IPS-NIHi7 (cell line): Measurements from ENCODE around the gene SCARF2.
A peak's percentile ranks its signal among the peaks of the same experiment; 100 is the strongest.
"Not testable (repeated sequence)": the region's sequence is repeated elsewhere in the genome, so short reads cannot be mapped to it uniquely, and the experiment has no call there.

Experiments used
- DNase-seq: peaks from one replicate; pipeline ENCODE4 v3.0.0; 2012; ENCODE audit warnings: mixed read lengths; ENCODE audit errors: extremely low spot score

Gene SCARF2

DNA sequence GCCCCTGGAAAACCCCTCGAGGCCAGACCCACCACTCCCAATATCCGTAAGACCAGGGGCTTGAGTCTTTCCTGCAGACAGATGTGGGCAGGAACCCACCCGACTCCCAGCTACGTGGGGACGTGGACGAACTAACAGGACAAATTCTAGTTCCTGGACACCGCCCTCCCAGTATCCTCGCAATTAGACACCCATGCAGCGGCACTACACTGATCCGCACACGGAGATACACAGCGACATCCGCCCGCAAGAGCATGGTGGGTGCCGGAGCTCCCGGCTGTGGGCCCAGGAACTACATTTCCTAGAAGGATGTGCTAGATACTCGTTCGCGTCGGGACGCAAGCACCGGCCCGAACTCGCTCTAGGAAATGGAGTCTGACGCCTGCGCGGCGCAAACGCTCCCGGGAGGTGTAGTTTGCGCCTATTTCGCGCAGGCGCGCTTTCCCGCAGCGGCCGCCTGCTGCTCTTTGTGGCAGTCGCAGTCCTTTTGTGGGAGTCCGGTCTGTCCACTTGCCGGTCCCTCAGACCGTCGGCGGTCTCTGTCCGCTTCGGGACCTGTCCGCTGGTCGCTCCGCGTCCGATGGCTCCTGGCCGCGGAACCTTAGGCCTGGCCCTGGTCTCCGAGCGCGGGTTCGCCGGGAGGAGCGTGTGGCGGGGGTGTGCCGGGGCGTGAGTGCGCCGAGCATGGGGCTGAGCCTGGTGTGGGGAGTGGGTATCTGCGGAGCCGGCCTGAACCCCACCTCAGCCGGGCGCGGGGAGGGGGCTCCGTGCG, 43.7 kb downstream of the SCARF2 start, which contains the start of gene ZNF74:
TSS of gene ZNF74 (plus strand) at position 447 of the 772 bp plus-strand sequence. CDS start 478 bp downstream, outside the sequence.
- DNase-seq = peak; percentile 89

DNA sequence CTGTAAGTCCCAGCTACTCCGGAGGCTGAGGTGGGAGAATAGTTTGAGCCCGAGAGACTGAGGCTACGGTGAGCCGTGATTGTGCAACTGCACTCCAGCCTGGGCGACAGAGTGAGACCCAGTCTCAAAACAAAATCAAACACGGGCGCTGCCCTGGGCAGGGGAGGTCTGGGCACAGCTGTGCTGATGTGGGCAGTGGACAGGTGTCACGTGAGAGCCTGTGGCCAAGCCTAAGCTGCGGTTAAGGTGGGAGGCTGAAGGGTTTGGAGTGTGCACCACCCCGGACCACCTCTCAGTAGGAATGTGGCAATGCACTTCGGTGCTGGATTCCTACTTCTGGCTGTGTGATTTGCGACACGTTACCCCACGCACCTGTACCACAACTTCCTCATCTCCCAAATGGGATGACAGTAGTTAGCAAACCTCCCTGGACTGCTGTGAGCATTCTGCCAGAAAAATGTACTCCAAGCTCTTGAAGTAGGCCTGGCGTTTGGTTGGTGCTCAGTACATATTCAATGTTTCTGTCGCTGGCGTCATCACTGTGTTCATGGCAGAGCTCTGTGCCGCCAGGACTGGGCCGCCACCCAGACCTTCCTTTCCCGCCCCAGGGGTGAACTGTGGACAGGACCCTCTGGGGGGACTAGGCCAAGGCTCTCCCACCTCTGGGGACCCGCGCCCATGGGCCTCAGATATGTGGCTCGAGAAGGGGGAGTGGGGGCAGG, 44.5 kb downstream of the SCARF2 start:
- no peak for DNase-seq

DNA sequence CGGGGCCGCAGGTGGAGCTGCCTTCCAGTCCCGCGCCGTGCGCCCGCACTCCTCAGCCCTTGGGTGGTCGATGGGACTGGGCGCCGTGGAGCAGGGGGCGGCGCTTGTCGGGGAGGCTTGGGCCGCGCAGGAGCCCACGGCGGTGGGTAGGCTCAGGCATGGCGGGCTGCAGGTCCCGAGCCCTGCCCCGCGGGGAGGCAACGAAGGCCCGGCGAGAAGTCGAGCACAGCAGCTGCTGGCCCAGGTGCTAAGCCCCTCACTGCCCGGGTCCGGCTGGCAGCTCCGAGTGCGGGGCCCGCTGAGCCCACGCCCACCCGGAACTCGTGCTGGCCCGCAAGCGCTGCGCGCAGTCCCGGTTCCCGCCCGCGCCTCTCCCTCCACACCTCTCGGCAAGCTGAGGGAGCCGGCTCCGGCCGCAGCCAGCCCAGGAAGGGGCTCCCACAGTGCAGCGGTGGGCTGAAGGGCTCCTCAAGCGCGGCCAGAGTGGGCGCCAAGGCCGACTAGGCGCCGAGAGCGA, 45.2 kb downstream of the SCARF2 start:
- DNase-seq = not testable (repeated sequence)

DNA sequence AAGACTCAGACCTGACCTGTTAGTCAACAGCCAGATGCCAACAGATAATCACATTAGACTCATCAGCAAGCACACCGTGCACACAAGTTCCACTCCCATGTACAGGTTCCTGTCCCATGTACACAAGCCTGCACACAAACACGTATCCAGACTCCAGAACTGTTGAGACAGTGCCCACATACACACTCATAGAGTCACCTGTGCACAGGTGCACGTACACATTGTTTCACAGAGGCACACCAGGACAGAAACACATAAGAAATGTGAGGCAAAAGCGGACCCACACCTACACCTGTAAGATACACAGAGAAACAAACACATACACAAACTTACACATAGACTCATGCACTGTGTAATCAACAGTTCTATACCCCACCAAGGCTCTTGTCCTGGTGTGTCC, 46.4 kb downstream of the SCARF2 start:
- DNase-seq = no peak

DNA sequence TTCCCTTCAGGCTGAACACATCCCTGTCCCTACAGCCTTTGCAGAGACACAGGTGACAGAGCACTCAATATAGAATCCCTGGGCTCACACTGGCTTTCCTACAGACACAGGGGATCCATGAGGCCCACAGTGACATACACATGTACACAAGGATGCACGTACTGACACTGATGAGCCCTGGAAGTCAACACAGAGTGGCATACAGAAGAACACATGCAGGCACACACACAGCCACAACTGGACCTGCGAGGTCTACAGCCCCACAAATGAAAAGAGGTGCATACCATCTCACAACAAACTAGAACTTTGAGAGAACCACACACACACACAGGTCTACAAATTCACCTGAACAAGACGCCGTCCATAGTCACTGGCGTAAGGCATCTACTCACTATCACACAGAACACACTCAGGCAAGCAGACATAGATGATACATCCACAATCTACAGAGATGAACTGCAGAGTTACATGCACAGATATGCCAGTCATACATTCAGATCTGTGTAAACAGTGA, 47.2 kb downstream of the SCARF2 start:
- DNase-seq = no peak

DNA sequence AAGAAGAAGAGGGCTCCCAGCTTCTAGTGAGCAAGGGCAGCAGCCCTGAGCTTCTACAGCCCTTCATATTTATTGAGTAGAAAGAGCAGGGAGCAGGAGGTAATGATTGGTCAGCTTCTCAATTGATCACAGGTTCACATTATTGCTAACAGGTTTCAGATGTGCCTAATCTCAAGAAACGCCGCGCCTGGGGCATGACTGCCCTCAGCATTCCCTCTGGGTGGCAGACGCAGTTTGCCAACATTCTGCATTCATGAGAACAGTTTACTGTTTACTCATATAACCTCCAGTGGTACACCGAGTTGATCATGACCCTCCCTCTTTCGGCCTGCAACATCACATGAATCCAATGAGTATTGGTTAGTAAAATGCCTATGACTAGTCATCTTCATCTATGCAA, 48.3 kb downstream of the SCARF2 start:
- DNase-seq = no peak

DNA sequence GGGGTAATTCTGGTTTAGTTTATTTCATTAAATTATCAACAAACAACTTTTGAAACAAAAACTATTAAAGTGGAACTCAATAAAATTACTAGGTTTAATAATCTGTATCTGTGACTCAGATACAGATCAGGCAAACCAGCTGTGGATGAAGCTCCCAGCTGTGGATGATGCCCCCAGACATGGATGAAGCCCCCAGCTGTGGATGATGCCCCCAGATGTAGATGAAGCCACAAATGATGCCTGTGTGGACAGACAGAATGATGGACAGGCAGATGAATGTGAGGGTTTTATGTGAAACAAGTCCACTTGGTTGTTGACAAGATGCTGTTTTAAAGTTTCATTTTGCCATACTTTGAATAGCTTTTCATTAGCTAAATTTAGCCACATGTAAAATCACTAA, 49.4 kb downstream of the SCARF2 start:
- DNase-seq = no peak

DNA sequence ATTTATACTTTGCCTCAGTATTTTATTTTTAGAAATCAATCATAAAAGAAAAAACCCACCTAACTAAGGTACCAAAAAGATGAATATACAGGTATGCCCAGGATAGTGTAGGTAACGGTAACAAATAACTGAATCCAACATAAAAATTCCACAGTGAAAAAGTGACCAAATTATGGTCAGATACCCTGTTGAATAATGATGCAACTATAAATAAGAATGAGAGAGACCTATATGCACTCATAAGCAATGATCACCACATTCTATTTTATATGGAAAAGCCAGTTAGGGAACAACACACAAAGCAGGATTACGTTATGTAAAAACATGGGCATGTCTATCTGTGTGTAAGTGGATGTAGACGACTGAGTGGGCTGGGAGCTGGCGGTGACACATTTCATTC, 50.7 kb downstream of the SCARF2 start:
- DNase-seq = no peak

DNA sequence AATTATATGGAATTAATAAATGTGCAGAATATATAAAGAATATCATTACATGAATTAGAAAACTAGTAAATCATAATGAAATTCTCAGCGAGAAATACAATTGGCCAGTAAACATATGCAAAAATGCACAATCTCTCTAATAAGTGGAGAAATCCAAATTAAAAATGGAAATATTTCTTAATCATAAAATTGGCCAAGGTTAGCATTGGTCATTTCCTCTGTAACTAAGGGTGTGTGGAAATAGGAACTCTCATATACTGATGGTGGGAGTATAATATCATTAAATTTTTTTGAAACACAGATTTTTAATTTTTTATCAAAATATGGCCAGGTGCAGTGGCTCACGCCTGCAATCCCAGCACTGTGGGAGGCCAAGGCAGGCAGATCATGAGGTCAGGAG, 51.3 kb downstream of the SCARF2 start:
- no peak for DNase-seq

DNA sequence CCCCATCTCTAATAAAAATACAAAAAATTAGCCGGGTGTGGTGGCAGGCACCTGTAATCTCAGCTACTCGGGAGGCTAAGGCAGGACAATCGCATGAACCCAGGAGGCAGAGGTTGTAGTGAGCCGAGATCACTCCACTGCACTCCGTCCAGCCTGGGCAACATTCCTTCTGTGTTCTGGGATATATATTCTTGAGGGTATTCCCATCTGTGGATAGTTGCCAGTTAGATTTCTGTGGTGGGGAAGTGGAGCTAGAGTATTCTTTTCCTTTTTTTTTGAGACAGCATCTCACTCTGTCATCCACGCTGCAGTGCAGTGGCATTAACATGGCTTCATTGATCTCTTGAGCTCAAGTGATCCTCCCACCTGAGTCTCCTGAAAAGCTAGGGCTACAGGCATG, 52.8 kb downstream of the SCARF2 start:
- no peak for DNase-seq

DNA sequence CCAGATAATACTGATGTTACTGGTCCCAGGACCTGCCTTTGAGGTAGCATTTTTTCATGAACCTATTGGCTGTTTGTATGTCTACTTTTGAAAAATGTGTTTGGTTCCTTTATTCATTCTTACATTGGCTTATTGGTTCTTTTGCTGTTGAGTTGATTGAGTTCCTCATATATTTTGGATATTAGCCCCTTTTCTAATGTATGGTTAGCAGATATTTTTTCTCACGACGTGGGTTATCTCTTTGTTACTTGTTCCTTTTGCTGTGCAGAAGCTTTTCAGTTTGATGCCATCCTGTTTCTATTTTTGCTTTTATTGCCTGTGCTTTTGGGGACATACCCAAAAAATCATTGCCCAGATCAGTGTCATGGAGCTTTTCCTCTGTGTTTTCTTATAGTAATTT, 53.5 kb downstream of the SCARF2 start:
- DNase-seq = no peak

DNA sequence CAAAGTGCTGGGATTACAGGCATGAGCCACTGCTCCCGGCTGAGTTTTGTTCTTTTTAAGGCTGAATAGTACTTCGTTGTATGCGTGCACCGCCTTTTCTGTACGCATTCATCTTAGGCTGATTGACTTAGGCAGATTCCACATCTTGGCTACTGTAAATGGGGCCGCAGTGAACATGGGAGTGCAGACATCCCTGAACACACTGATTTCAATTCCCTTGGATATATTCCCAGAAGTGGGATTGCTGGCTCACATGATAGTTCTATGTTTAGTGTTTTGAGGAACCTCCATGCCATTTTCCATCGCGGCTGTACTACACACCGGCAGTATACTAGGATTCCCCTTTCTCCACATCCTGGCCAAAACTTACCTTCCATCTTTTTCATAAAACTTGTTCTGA, 54.1 kb downstream of the SCARF2 start:
- no peak for DNase-seq

DNA sequence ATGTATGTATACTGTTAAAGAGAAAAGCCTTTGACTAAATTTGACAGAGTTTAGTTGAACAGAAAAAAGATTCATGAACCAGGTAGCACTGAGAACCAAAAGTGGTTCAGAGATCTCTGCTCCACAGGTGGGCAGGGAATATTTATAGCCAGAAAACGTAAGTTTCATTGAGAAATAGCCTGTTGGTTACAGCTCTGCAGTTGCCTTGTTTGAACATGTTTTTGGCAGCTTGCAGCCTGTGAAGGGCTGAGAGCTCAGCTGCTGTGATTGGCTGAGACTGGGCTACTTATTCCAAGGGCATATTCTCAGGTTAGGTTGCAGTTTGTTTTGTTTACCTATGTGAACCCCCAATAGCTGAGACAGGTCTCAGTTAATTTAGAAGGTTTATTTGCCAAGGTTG, 57.1 kb downstream of the SCARF2 start:
- DNase-seq = no peak

DNA sequence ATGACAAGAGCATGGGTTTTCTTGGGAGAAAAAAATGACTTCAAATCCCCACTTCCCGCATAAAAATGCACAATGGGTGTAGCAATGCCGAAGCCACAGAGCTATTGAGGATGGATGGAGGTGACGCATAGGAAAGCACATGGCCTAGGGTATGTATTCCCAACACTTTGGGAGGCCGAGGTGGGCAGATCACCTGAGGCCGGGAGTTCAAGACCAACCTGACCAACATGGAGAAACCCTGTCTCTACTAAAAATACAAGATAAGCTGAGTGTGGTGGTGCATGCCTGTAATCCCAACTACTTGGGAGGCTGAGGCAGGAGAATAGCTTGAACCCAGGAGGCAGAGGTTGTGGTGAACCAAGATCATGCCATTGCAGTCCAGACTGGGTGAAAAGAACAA, 58.9 kb downstream of the SCARF2 start:
- not testable (repeated sequence) for DNase-seq

DNA sequence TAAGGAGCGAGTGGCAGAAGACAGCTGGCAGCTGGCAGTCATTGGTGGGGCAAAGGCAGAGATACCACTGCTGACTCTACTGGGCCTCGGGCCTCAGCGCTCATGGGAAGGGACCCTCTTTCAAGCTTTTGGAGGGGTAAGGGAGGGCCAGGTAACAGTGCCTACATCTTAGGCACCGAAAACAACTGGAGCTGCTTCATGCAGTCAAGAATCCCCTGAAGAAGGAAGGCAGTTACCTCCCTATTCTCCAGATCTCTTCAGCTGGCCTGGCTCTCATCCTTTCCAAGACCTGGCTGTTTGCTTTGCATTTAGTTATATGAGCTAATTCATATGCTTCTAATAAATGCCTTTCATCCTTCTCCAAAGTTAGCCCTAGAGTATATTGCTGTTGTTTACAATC, 59.5 kb downstream of the SCARF2 start:
- DNase-seq = no peak

DNA sequence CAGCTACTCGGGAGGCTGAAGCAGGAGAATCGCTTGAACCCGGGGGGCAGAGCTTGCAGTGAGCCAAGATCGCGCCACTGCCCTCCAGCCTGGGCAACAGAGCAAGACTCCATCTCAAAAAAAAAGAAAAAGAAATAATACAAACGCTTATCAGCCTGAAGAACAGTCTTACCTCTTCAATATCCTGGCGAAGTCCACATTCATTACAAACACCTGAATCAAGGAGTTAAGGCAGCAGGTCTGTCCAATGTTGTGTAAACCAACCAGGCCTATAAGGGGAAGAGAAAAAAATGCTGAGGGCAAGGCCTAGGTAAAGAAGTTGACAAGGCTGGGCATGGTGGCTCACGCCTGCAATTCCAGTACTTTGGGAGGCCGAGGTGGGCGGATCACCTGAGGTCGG, 60.6 kb downstream of the SCARF2 start:
- DNase-seq = not testable (repeated sequence)

DNA sequence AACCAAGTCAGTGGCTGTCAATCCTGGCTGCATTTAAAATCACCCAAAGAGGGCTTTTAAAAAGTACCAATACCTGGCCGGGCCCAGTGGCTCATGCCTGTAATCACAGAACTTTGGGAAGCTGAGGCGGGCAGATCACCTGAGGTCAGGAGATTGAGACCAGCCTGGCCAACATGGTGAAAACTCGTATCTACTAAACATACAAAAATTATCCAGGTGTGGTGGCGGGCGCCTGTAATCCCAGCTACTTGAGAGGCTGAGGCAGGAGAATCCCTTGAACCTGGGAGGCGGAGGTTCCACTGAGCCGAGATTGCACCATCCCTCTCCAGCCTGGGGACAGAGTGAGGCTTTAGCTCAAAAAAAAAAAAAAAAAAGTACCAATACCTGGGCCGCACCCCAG, 61.3 kb downstream of the SCARF2 start:
- not testable (repeated sequence) for DNase-seq
